ENCODE data around the gene PRR18.
A peak's percentile ranks its signal among the peaks of the same experiment; 100 is the strongest.

DNA sequence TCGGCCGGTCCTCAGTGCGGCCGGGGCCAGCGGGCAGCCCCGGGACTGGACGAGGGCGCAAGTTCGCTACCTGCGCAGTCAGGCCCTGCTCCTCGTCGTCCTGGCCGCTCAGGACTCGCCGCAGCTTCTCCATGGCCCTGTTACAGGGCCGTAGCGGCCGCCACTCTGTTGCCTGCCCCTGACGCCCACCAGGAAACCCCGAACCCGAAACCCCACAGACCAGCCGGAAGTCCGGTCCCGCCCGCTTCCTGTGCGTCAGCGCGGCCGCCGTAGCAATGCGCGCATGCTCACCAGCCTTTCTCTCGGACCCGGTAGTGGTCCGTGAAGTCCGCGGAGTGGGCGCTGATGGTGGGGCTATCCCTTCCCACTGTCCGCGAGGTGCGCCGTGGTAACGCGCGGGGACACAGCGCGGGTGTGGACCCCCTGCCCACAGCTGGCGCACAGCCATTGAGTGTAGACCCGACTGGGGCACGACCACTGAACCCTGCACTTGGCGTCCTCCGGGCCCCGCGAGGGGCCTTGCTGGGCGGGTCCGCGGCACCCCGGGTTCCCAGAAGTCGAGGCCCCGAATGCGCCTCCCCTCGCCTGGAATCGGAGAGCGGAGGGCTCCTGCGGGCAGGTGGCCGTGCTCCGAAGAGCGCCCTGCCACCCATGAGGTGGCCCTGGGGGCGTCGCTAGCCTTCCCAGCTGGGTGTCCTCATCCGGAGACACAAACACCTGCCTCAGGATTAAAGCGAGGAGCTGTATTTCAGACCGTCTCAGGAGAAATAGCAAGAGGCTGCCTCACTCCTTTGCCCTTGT lies 34.4 kb upstream of the PRR18 start, which contains the start of gene SFT2D1:
- no peak for TF ChIP-seq CTCF (IDR thresholded peaks at IDR 0.05)
- TF ChIP-seq POLR2A (IDR thresholded peaks at IDR 0.05) = peak in 1 of 2 donors; percentile 76

All from lower leg skin (tissue), 3 donors.